D721Med (cell line): ENCODE results near the gene OLAH.

Source experiments
- DNase-seq: peaks from one replicate; pipeline ENCODE4 v3.0.0; 2011; ENCODE audit warnings: low spot score; ENCODE audit not compliant: insufficient read length
- FAIRE-seq: peaks from 2 replicates; lab custom pipeline; 2011; peaks lifted over from hg19 to GRCh38; lab: Jason Lieb, UNC
- TF ChIP-seq, protein P1 (sequence below): IDR thresholded peaks from 2 replicates; pipeline ENCODE4 v1.5.1; 2012; ENCODE audit warnings: mild to moderate bottlenecking, control low read depth; ENCODE audit not compliant: insufficient read depth; ENCODE audit errors: missing control alignments

The OLAH gene

DNA sequence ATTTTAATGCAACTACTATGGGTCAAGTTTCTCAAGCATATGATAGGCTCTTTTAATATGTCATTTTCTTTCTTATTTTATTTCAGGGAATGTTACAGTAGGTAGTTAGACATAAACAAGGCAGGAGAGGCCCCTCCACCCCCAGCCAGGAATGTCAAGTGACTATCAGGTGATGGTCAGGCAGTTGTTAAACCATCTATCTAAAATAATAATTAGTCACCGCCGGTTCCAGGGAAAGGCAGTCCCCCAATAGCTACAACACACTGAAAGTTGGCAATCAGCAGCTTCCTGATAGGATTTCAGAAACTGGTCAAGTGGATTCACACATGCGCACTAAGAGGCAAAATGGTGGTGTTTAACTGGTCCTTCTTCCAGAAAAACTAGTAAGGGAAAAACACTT, 9.3 kb downstream of the OLAH start:
- FAIRE-seq: no peak

DNA sequence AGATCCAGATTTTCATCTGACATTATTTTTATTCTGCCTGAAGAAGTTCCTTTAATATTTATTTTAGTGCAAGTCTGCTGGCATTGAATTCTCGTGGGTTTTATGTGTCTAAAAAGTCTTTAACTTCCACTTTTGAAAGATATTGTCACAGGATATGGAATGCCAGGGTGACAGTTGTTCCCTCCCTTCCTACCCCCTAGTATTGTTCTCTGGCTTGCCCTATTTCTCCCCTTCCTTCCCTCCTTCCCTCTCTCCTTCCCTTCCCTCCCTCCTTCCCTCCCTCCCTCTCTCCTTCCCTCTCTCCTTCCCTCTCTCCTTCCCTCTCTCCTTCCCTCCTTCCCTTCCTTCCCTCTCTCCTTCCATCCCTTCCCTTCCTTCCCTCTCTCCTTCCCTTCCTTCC, 14.9 kb downstream of the OLAH start:
- DNase-seq: no peak
- no peak for FAIRE-seq
- TF ChIP-seq, protein P1, sequence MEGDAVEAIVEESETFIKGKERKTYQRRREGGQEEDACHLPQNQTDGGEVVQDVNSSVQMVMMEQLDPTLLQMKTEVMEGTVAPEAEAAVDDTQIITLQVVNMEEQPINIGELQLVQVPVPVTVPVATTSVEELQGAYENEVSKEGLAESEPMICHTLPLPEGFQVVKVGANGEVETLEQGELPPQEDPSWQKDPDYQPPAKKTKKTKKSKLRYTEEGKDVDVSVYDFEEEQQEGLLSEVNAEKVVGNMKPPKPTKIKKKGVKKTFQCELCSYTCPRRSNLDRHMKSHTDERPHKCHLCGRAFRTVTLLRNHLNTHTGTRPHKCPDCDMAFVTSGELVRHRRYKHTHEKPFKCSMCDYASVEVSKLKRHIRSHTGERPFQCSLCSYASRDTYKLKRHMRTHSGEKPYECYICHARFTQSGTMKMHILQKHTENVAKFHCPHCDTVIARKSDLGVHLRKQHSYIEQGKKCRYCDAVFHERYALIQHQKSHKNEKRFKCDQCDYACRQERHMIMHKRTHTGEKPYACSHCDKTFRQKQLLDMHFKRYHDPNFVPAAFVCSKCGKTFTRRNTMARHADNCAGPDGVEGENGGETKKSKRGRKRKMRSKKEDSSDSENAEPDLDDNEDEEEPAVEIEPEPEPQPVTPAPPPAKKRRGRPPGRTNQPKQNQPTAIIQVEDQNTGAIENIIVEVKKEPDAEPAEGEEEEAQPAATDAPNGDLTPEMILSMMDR: no peak

More for the DNA sequence above, 9.3 kb downstream of the OLAH start:
- TF ChIP-seq, protein P1: no peak
- DNase-seq: no peak

DNA sequence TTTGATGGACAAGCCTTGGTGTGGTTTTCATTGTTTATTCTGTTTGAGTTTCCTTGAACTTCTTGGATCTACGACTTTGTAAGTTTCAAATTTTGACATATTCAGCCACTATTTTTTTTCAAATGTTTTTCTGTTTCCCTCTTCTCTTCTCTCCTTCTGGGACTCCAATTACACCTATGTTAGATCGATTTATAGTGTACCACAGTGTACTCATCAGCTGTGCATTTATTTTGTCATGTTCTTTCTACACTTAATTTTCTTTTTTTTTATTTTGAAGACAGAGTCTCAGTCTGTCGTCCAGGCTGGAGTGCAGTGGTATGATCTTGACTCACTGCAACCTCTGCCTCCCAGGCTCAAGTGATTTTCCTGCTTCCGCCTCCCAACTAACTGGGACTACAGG, 16.2 kb downstream of the OLAH start:
- no peak for FAIRE-seq
- DNase-seq: no peak
- TF ChIP-seq, protein P1: no peak

DNA sequence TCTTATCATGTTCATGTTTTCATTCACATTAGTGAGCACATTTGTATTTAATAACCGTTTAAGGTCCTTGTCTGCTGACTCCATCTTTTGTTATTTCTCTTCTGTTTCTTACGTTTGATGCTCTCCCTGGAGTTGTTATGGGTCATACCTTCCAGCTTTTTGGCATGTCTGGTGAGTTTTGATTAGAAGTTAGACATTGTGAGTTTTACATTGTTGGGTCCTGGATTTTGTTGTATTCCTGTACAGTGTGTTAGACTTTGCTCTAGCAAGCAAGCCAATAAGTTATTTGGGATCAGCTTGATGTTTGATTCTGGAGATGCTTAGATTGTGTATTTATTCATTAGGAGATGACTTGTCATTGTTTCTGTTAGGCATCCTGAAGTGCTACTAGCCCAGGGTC, 16.9 kb downstream of the OLAH start:
- FAIRE-seq: no peak
- TF ChIP-seq, protein P1: no peak
- DNase-seq: no peak

DNA sequence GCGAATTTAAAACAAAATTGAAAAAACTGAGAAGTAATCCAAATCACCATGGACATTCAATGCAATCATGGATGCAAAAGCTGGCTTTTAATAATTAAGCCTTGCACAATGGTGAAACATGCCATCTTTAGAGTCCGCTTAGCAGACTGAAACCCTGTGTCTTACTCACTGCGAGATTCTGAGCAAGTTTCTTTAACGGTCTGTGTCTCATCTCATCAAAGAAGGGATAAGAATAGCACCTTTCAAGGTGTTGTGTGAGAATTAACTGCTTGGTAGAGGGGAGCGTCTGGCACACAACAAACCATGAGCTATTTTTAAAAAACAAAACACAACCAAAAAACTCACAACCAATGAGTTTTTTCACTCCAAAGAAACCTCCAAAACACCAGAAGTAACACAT, 23.4 kb downstream of the OLAH start:
- DNase-seq (no peak), FAIRE-seq (no peak)
- TF ChIP-seq, protein P1: no peak

DNA sequence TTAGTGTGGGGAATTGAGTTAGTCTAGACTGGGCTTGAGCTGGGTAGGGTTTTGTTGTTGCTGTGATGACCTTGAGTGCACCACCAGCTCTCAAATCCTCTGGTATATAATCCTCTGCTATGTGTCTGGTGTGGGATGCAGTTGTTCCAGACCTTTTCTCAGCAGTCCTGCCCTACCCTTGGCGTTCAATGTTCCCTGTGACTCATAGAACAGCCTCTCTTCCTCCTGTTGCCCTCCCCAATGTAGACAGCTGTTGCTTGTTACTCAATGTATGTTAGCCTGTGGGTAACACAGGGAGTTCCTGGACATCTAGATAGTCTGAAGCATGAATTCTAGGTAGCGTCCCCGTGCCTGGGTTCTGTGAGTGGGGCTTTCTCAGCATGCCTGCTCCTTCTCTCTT, 25.1 kb downstream of the OLAH start:
- no peak for DNase-seq
- TF ChIP-seq, protein P1: no peak

DNA sequence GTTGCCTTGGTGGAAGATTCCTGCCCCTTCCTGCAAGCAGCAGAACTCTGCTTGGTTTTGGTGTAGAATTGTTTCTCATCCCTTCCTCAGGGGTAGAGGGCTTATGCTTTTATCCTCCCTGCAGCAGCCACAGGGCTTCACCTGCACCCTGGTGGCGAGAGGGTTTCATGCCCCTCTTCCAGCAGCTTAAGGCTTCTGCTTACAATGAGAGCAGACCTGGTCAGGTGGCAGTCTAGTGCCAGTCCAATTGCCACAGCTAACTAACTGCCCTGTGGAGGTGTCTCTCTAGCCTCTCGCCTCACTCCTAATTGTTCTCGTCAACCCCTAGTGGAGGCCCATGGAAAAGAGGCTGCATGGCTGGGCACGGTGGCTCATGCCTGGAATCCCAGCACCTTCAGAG, 25.5 kb downstream of the OLAH start:
- DNase-seq (no peak), FAIRE-seq (no peak)
- TF ChIP-seq, protein P1: no peak

More for the DNA sequence above, 25.1 kb downstream of the OLAH start:
- FAIRE-seq: no peak
